HT1080 (cell line): ENCODE data around the gene RFTN1. TPM values are rescaled to one million over a fixed set of nuclear protein-coding genes. Genes with fewer than 3 reads are reported as not detected.
A peak's percentile ranks its signal among the peaks of the same experiment; 100 is the strongest.

ENCODE experiments used
- DNase-seq: peaks from one replicate; pipeline ENCODE4 v3.0.0-alpha.2; 2015; ENCODE audit warnings: low read depth
- total RNA-seq: library from RNA; depleted of rRNA; stranded (reverse); fragments of >200 nt; shearing (Covaris generic); gene quantifications from 2 replicates; pipeline ENCODE4 v1.2.3, GENCODE V29; 2014

Gene RFTN1
- total RNA-seq, 1 experiment from 2014 or later, result 43.8 TPM

DNA sequence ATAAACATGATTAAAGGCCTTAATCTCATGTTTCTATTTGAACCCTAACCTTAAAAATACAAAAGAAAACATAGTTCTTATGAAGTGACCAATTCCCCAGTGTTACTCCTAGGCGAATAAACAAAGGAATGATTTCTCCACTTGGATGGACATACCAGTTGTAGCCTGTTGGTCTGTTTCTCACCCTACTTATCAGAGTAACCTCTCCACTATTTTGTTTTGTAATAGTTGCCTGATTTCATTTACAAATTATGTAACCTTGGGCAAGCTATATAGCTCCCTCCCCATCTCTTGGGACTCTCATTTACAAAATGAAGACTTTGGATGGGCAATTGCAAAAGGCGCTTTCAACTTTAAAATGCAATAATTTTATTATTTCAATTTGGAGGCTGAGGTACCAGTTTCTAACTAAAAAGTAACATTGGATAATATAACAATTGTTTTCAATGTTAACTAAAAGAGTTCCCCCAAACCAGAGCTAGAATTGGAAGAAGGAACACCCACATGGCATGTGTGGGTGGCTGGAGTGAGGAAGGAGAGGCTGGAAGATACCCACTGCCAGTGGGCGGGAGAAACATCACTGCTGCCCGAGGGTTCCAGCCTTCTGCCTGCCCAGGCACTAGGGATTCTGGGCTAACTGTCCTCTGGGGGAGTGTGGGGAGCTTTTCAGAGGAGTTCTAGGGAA is 74.2 kb downstream of the RFTN1 start:
- DNase-seq, result no peak

DNA sequence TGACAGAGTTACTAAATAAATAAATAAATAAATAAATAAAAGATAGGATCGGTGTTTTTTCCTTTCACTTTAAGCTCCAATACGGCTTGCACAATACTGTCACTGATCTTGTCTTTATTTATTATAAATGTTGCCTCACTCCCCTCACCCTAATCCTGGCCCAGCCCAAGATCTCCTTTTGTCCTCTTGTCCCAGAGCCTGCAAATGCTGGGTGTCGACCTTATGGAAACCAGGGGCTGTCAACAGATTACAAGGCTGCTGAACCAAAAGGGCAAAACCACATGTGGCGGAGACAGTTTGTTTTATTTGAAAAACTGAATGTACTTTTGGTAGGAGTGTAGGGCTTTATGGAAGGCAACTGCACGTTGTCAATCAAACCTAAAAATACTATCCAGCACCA is 75.9 kb downstream of the RFTN1 start:
- DNase-seq, result no peak

DNA sequence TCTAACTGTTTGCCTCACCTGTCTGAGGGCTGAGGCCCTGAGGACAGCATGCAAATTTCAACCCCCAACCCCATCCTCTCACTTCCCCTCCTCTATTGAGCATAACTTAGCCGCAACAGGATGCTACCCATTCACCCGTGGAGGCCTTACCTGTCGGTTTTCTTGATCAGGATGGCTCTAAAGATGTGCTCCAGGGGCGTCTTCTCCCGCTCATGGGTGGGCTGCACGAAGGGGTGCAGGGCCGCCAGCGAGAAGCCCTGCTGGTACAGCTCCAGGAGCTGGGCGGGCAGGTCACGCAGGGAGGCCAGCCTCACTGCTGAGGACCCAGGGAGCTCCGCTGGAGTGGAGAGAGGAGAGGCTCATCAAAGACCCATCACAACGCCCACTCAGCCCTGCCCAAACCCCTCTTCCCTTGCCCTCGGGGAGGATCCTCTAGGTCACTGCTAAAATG is 79.8 kb downstream of the RFTN1 start:
- DNase-seq, result no peak

DNA sequence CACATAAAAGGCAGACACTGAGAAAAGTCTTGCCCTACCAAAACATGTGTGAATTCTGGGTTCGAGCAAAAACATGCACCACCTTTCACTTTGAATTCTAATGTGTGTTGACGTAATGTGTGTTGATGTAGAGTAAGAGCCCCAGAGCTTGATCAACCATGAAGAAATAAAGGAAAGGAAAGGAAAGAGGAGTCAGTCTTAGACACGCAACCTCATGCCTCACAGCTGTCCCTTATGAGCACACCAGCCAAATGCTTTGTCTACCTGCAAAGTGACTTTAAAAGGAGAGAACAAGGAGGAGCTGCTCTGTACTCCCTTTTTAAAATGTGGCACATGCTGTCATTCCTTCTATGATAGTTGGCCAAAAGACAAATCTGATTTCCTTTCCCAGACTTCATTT is 80.8 kb downstream of the RFTN1 start:
- no peak for DNase-seq

DNA sequence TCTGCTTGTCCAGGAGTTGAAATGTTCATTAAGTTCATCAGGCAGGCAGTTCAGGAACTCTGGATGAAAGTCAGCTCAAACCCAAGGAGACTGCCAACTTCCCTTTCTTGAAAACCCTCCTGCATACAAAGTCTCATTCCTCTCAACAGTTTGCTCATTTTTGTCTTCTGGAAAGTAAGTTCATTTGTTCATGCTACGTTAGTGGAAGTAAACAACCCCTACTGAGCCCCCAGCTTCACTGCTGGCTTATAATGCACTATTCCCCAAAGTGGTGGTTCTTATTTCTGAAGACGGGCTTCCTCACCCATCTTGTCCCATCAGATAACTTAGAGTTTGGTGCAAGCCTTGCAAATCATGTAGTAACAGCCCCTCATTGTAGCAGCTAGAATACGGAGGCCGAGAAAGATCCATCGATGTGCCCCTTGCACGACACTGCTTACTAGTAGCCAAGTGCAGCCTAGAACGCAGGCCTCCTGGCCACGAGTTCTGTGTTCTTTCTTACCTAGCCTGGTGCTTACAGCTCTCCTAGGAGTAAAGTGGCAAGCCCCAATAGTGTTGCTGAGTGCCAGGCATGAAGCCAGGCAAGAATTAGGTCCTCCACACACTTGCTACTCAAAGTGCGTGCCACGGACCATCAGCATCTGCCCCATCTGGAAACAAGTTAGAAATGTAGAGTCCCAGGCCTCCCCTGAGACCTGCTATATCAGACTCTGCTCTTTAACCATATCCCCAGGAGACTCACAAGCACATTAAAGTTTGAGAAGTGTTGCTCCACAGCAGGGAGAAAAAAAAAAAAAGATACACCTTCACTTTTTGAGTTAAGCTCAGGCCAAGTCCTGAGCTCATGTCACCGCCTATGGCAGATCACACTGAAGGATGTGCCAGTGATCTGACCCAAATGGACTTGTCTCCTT is 82.5 kb downstream of the RFTN1 start:
- no peak for DNase-seq

DNA sequence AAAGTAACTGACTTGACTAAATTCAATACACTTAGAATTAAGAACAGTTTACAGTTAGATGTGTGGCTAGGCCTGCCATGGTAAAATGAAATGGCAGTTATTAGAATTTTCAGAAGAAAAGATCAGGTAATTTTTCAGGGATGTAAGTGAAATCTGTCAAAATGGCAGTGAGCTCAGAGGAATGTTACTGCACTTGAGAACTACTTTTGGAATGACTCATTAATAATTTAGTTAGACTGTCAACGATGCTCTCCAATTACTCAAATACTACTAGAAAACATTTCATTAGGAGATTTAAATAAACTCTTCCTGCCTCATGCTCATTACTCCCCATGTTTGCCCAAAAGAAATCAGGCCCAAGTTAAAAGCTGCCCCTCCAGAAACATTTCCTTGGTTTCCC is 84.4 kb downstream of the RFTN1 start:
- DNase-seq, result no peak

DNA sequence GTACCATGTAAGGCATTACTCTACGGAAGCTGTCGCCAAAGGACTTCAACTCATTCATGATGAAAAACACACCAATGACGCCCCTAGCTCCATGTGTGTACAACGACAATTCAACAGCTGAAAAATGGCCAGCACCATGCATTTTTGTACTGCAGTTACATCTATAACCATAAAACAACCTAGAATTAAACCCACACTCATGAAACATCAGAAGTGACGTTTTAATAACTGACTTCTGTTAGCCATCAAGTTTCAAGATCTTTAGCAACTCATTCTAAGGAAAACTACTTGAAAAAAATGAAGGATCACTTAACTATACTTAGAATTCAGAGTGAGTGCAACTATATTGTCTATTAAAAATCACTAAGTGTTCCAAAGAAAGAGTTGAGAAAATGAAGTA is 84.9 kb downstream of the RFTN1 start:
- no peak for DNase-seq

DNA sequence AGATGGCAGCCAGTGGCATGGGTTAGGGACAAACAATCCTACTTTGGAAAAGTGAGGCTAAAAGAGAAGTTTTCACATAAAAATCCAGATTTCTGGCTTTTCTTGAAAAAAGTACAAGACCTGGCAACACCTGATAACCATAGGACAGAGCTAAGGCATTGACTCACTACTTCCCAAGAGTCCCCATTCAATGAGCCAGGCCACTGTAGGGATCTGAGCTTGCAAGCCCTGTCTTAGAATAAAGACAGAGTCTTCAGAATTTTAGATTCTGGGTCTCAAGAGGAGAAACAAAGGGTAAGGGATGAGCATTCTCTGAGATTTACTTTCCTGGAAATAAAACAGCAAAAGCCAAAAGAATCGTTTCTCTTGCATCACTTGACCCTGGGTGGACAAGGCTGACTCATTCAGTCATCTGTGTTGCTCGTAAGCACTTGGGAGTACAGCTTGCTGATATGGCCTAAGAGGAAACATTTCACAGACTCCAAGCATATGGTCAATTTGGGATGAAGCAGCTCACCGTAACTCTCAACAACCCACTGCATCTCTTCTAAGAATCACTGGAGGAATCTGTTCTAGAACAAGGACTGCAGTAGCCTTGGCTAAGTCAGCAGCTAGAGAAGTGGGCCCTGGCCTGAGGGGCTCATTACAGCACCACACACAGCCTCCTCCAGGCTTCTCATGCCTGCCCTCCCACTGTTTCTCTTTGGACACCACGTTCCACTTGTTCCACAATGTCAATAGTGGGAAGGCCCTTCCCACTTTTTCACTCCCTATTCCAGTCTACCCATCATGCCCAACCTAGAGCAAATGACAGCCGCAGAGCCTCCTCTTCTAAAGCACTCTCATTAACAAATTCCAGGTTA is 86.2 kb downstream of the RFTN1 start:
- peak; percentile 69 for DNase-seq

DNA sequence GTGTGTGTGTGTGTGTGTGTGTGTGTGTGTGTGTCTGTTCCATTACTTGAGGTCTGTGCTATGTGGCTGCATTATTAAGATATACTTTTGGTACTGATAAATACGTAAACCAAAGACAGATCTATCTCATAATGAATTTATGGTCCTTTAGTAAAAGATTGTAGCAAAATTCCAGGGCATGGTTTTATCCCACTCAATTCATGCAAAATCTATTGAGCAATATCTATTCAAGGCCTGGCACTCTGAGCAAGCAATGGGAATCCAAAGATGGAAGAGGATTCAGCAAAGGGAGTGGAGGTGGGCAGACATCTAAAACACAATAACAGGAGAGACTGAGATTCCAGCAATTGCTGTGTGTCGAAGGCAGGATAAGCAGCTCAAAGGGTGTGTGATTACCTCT is 86.8 kb downstream of the RFTN1 start:
- no peak for DNase-seq

DNA sequence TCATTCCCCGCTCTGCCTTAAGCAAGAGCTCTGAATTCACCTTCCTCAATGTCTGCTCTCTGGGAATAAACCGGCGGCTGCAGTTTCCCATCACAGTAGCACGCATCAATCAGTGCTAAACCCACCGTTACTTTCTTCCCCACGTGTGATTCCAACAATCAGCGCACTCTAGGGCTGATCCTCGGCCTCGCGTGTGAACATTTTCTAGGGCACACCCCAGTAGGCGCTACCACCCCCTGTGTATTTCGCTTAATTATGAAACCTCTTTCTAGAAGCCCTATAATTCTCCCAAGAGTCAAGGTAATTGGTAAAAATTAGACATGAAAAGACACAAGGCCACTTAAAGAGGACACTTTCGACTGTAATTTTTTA is 87.5 kb downstream of the RFTN1 start:
- no peak for DNase-seq

DNA sequence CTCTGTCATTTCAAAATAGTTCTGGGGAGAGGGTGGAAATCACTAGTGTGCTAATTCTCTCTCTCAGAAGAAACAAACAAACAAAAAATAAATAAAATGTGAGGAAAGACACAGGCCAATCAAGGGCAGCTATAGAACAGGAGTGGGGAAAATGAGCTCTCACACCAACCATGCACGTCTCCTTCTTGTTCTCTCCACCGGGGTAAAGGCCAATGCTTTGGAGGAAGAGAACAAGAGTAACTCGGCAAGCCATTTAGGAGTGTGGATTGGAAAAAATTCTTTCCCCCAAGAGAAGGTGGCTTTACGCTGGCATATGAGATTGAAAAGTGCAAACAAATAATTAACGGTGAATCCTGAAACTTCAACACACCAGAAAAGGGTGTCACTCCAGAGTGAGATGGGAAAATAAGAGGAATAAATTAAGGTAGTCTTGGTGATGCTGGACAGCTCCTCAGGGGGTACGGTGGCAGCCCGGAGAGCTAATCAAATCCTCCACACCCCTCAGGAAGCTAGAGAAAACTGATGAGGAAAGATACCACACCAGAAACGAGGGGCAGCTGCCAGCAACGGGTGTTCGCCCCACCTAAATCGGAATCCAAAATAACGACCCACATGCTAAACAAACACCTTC is 88.0 kb downstream of the RFTN1 start:
- no peak for DNase-seq

DNA sequence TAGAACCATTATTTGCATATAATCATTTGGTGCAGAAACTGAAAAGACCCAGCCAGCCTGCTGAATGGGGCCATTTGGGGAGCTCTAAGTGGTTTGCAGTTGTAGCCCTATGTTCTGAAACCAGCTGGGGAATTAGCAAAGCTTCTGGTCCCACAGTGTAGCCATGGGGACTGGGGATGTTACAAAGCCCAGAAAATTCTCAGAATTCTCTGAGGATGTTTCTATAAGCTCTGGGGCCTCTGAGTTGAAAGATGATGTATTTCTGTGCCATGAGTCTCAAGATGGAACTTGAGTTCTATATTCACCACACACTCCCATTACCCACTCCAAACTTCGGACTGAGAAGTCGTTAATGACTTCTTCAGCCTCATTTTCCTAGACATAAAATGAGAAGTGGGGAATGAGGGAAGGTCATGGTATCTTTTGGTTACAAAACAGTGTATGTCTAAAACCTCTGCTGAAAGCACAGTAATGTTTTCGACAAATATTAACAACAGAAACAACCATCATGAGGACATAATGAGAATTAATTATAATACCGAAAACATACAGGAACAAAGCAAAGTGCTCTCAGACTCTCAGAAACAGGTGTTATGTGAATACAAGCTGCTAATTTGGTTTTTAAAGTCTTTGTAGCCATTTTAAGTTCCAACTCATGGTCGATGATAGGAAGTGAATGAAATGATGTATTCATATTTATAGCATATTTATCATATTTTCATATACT is 89.4 kb downstream of the RFTN1 start:
- DNase-seq, result no peak

DNA sequence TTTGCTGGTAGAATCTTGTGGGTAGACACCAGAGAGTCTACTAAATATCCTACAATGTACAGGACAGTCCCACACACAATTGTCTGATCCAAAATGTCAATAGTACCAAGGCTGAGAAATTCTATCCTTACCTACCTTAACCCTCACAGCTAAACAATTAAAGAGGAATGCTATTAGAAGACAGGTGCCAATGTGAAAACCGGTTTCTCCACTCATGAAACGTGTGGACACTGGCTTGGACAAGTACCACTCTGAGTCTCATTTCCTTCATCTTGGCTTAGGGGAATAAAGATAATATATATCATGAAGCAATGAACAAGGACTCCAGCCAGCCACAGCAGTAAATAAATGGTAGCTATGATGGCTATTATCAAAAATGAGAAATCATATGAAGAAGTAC is 90.2 kb downstream of the RFTN1 start:
- DNase-seq, result no peak

DNA sequence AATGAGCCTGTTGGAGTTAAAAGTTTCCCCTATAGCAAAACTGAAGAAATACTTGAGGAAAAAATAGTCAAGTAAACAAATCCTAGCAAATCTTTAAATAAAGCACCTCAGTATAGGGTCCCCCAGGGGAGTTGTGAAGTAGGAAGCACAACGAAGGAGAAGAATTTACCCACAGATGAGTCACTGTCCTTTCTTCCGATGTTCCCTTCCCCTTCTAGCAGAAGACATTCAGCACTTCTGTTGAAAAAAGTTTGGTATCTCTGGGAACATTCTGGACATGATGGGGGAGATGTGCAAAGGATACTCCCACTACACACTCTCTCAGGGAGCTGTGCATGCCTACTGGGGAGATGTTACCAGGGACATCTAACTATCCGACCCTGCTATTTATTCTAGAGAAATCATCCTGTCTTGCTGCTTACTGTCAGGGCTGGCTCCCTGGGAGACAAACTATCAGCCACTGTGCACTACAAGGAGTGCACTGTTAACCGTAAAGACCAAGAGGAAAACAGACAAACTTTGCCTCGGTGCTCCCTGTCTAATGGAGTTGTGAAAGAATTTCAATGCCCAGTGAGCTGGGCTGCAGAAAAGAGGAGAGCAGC is 93.8 kb downstream of the RFTN1 start:
- peak; percentile 66 for DNase-seq

DNA sequence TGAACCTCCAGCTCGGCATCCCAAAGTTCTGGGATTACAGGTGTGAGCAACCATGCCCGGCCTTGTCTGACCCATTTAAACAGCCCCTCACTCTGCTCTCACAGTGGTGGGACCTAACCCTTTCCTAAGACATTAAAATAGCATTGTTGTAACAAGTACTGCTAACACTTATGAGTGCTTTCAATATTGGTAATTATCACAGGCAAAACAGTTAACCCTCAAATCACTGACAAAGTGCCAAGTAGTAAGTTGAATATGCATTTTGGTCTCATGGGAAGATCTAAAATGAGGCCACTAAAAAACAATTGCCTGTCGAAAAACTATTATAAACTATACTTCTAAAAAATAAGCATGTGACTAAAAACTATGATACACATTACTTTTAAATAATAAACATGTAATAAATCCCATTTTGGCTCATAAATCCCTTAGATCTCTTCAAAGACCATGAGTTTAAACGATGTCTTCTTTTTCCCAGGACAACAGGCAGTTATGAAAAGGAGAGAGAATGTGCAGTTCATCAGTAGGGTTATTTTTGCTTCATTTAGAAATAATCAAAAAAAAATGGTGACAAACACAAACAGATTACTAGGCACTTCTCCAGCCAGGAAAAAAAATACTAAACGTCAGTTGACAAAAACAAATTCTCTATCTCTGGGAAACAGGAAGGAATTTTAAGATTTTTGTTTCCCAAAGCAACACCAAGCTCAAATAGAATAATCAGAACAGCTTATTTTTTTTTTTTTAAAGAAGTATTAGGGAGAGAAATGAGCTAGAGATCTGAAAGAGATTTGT is 95.4 kb downstream of the RFTN1 start:
- no peak for DNase-seq

DNA sequence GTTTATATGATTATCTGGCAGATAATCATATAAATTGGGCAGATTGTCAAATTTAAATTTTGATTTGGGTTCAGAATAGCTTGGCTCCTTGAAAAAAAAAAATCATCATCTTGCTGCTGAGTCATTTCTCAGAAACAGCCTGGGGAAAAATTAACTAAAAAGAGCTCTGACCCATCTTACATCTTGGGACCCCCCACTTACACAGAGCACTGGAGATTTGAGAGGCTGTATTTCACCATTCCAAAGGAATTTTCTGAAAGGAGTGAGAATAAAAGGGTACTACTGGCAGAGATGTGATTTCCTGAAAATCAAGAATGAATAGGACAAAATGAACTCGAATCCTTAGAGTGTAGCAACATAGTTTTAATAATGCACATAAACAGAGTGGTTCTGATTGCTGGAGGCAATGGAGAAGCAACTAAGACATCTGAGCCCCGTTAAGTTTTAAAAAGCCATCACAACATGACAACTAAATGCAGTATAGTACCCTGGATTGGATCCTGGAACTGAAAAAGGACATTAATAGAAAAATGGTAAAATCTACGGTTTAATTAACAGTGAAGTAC is 97.5 kb downstream of the RFTN1 start:
- DNase-seq, result no peak

DNA sequence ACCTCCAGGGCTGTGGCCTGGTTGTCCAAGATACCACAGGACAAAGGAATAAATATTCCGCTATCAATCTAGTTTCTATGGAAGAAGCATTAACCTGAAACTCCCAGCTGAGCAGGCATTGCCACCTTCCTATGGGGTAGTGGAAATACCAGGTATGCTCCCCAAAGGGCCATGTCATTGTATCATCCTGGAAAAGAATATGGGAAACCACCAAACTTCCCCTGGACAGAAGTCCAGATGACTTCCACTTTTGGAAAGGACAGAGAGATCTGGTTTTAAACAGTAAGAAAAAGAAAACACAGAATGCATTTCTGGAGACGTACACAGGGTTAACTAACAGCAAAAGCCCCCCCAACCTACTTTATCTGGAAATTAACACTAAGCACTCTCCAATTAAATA is 100.2 kb downstream of the RFTN1 start:
- DNase-seq, result no peak

DNA sequence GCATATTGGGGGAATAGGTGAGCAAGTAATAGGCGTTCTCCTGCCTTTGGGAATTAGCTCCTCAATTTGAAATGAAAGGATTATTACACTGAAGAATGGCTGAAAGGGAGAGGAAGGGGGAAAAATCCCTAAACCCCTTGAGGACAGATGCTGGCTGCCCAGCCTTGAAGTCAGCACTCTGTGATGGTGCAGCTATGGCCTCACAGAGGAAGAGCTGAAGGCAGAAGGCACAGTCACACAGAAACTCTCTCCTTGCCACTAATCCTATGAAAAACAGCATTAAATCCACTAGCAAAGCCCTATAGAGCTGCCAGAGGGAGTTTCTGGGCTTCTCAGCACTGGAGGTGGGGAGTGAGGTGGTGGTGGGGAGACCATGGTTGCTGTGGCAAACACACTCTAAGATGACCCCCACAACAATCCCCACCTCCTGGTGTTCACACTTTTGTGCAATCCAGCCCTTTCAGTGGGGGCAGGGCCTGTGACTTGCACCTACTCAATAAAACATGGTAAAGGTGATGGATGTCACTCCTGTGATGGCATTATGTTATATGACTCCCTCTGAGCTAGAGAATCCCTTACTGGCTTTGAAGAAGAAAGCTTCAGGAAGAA is 101.2 kb downstream of the RFTN1 start:
- DNase-seq, result no peak

DNA sequence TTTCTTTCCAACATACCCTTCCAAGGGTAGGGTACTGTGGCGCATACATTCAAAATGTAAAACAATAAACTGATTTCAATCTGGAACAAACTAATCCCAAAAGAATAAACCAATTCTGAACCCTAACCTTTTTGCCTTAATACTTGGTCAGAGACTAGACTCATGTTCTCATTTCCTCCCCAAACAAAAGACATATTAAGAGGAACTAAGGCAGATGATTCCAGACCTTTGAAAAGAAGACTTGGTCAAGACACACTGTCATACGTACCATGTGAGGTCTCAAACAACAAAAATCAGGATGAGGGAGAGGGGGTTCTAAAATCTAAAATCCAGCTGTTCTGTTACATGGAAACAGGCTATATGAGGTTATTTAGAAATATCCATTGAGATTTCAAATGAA is 102.1 kb downstream of the RFTN1 start:
- DNase-seq, result no peak
